HepG2 (cell line): ENCODE results near the gene SYMPK. TPM values are rescaled to one million over a fixed set of nuclear protein-coding genes. Genes with fewer than 3 reads are reported as not detected.

ENCODE experiments used
- ARID5B ChIP-seq: IDR thresholded peaks from 2 replicates; pipeline ENCODE4 v1.4.0; 2020; ENCODE audit warnings: mild to moderate bottlenecking, missing genetic modification reagents
- DBP ChIP-seq: sonication (generic); formaldehyde crosslinking; IDR thresholded peaks from 2 replicates; pipeline ENCODE4 v1.4.0; 2020; ENCODE audit warnings: missing genetic modification reagents; ENCODE audit errors: not compliant biosample characterization
- KMT2A ChIP-seq: sonication (generic); formaldehyde crosslinking; IDR thresholded peaks from 2 replicates; pipeline ENCODE4 v1.4.0; 2020; ENCODE audit warnings: missing genetic modification reagents
- RAD21 ChIP-seq: fragments of 450-650 bp; formaldehyde crosslinking; IDR thresholded peaks from 2 replicates; pipeline ENCODE4 v1.5.0; 2020; ENCODE audit warnings: mild to moderate bottlenecking
- SMC3 ChIP-seq: IDR thresholded peaks from 2 replicates; pipeline ENCODE4 v1.6.1; 2011; ENCODE audit warnings: low read length, improper control_type of control experiment
- SP1 ChIP-seq, 2 experiments: fragments of 450-650 bp in 1 of 2; sonication (generic) in 1 of 2; formaldehyde crosslinking in 1 of 2; IDR thresholded peaks; 2 replicates each; pipeline versions ENCODE4 v1.4.0 to v1.6.1; 2016 to 2020; ENCODE audit warnings: missing genetic modification reagents in 1 of 2
- THYN1 ChIP-seq: sonication (generic); formaldehyde crosslinking; IDR thresholded peaks from 2 replicates; pipeline ENCODE4 v1.8.1; 2023; ENCODE audit warnings: low read depth, mild to moderate bottlenecking, moderate library complexity, missing genetic modification reagents, borderline replicate concordance
- ZNF121 ChIP-seq: sonication (generic); formaldehyde crosslinking; IDR thresholded peaks from 2 replicates; pipeline ENCODE4 v1.5.0; 2020; ENCODE audit warnings: mild to moderate bottlenecking, missing genetic modification reagents
- ZNF274 ChIP-seq: sonication (generic); formaldehyde crosslinking; IDR thresholded peaks from 2 replicates; pipeline ENCODE4 v1.5.1; 2020; ENCODE audit warnings: mild to moderate bottlenecking, missing genetic modification reagents
- ZNF280D ChIP-seq: sonication (generic); formaldehyde crosslinking; IDR thresholded peaks from 2 replicates; pipeline ENCODE4 v1.5.1; 2020; ENCODE audit warnings: mild to moderate bottlenecking, missing genetic modification reagents
- ZNF572 ChIP-seq: sonication (generic); formaldehyde crosslinking; IDR thresholded peaks from 2 replicates; pipeline ENCODE4 v1.5.1; 2020; ENCODE audit warnings: mild to moderate bottlenecking, missing genetic modification reagents
- ZNF883 ChIP-seq: sonication (generic); formaldehyde crosslinking; IDR thresholded peaks from 2 replicates; pipeline ENCODE4 v1.5.1; 2020; ENCODE audit warnings: mild to moderate bottlenecking, missing genetic modification reagents; ENCODE audit errors: not compliant biosample characterization
- polyA plus RNA-seq, 8 experiments: library from polyadenylated mRNA; depleted of rRNA in 3 of 8; stranded (reverse) in 7 of 8; unstranded in 1 of 8; fragments of >200 nt; fragmentation: Illumina TruSeq in 4 of 8; extraction: Trizol in 4 of 8; gene quantifications; 2 replicates each; pipeline versions ENCODE4 v1.2.1 to v1.2.3, GENCODE V29; 2011 to 2016; ENCODE audit warnings: low read depth in 4 of 8, missing spikeins in 1 of 8, mixed read lengths in 1 of 8; ENCODE audit not compliant: insufficient read depth in 1 of 8
- total RNA-seq, 5 experiments: library from RNA; depleted of rRNA; stranded (reverse); fragments of >200 nt; fragmentation: Illumina TruSeq; extraction: Trizol; gene quantifications; 2 replicates each; pipeline ENCODE4 v1.2.3, GENCODE V29; 2016; ENCODE audit warnings: low read depth in 1 of 5
- TF ChIP-seq, protein P1 (sequence below): IDR thresholded peaks from 2 replicates; pipeline ENCODE4 v1.6.1; 2018; ENCODE audit warnings: missing genetic modification reagents
- TF ChIP-seq, protein P2 (sequence below): sonication (generic); formaldehyde crosslinking; IDR thresholded peaks from 2 replicates; pipeline ENCODE4 v1.4.0; 2020; ENCODE audit warnings: mild to moderate bottlenecking, missing genetic modification reagents, borderline replicate concordance
- TF ChIP-seq, protein P3 (sequence below): sonication (generic); formaldehyde crosslinking; IDR thresholded peaks from 2 replicates; pipeline ENCODE4 v1.5.0; 2020; ENCODE audit warnings: missing genetic modification reagents

Gene SYMPK
- total and polyA plus RNA-seq, 2 of the 13 experiments (the other 11 are each of a cell fraction or from before 2014, with no cell fraction given): 21.9 to 55.7 TPM

GRCh38 chr19:45798995-45799517 lies 63.9 kb downstream of the SYMPK start (continued):
- TF ChIP-seq ZNF121 (CRISPR knock-in tag) (peak; percentile 42; the same call in 1 of the 2 replicates), ZNF883 (CRISPR knock-in tag) (peak; percentile 30), KMT2A (no peak), ARID5B (CRISPR knock-in tag) (no peak), SP1 (IDR thresholded peaks at IDR 0.05) (no peak), SP1 (CRISPR knock-in tag; IDR thresholded peaks at IDR 0.05) (no peak), ZNF572 (no peak), ZNF280D (CRISPR knock-in tag) (no peak), THYN1 (CRISPR knock-in tag) (no peak), RAD21 (peak; percentile 47), DBP (CRISPR knock-in tag) (no peak), SMC3 (peak; percentile 49; the same call in 1 of the 2 replicates), ZNF274 (CRISPR knock-in tag) (0 out of 2 replicates have a peak, but pooled peaks have one; percentile 40)
- TF ChIP-seq, protein P1, sequence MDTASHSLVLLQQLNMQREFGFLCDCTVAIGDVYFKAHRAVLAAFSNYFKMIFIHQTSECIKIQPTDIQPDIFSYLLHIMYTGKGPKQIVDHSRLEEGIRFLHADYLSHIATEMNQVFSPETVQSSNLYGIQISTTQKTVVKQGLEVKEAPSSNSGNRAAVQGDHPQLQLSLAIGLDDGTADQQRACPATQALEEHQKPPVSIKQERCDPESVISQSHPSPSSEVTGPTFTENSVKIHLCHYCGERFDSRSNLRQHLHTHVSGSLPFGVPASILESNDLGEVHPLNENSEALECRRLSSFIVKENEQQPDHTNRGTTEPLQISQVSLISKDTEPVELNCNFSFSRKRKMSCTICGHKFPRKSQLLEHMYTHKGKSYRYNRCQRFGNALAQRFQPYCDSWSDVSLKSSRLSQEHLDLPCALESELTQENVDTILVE (CRISPR knock-in tag): no peak
- TF ChIP-seq, protein P2, sequence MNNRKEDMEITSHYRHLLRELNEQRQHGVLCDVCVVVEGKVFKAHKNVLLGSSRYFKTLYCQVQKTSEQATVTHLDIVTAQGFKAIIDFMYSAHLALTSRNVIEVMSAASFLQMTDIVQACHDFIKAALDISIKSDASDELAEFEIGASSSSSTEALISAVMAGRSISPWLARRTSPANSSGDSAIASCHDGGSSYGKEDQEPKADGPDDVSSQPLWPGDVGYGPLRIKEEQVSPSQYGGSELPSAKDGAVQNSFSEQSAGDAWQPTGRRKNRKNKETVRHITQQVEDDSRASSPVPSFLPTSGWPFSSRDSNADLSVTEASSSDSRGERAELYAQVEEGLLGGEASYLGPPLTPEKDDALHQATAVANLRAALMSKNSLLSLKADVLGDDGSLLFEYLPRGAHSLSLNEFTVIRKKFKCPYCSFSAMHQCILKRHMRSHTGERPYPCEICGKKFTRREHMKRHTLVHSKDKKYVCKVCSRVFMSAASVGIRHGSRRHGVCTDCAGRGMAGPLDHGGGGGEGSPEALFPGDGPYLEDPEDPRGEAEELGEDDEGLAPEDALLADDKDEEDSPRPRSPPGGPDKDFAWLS (CRISPR knock-in tag): no peak
- TF ChIP-seq, protein P3, sequence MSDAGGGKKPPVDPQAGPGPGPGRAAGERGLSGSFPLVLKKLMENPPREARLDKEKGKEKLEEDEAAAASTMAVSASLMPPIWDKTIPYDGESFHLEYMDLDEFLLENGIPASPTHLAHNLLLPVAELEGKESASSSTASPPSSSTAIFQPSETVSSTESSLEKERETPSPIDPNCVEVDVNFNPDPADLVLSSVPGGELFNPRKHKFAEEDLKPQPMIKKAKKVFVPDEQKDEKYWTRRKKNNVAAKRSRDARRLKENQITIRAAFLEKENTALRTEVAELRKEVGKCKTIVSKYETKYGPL (CRISPR knock-in tag): no peak
